IPS-18c (cell line): ENCODE results near the gene RPS6KA5.
"Not testable (repeated sequence)": the region's sequence is repeated elsewhere in the genome, so short reads cannot be mapped to it uniquely, and the experiment has no call there.

Experiments
- H3K4me3 ChIP-seq: 2 replicates; pipeline ENCODE4 v1.7.0; 2013; ENCODE audit warnings: low read depth, mild to moderate bottlenecking, low read length, moderate library complexity; ENCODE audit not compliant: insufficient read depth
- H3K9me3 ChIP-seq: one replicate; pipeline ENCODE4 v1.6.1; 2013; ENCODE audit warnings: mild to moderate bottlenecking, low read length, moderate library complexity; ENCODE audit not compliant: control insufficient read depth, insufficient read depth

Gene RPS6KA5

GRCh38 chr14:91010153-91010533 is 50.3 kb downstream of the RPS6KA5 start:
- Histone ChIP-seq H3K4me3 (no peak overlapping the region), H3K9me3 (no peaks in the 10 kb centered on the region)

- H3K4me3 ChIP-seq = no peak overlapping the region
- no peaks in the 10 kb centered on the region for H3K9me3 ChIP-seq
These were observed 50.8 kb downstream of the RPS6KA5 start for GRCh38 chr14:91009501-91010152.

GRCh38 chr14:91008759-91009409 is 51.6 kb downstream of the RPS6KA5 start:
- Histone ChIP-seq H3K9me3 (no peaks in the 10 kb centered on the region), H3K4me3 (no peak overlapping the region)

- Histone ChIP-seq H3K9me3 (no peaks in the 10 kb centered on the region), H3K4me3 (no peak overlapping the region)
These were observed 54.7 kb downstream of the RPS6KA5 start for GRCh38 chr14:91005716-91006115.

GRCh38 chr14:91004987-91005386 is 55.5 kb downstream of the RPS6KA5 start:
- Histone ChIP-seq H3K4me3 (no peak overlapping the region), H3K9me3 (no peaks in the 10 kb centered on the region)

- Histone ChIP-seq H3K4me3 (no peak overlapping the region), H3K9me3 (no peaks in the 10 kb centered on the region)
These were observed 61.1 kb downstream of the RPS6KA5 start for GRCh38 chr14:90999299-90999698.

- no peak overlapping the region for H3K4me3 ChIP-seq
- H3K9me3 ChIP-seq = no peaks in the 10 kb centered on the region
These were observed 63.5 kb downstream of the RPS6KA5 start for GRCh38 chr14:90996967-90997366.

- H3K9me3 ChIP-seq = no peaks in the 10 kb centered on the region
- H3K4me3 ChIP-seq = no peak overlapping the region
These were observed 64.7 kb downstream of the RPS6KA5 start for GRCh38 chr14:90995785-90996184.

GRCh38 chr14:90993792-90994191 is 66.6 kb downstream of the RPS6KA5 start:
- H3K4me3 ChIP-seq = no peak overlapping the region

GRCh38 chr14:90991690-90992443 is 68.6 kb downstream of the RPS6KA5 start:
- Histone ChIP-seq H3K4me3 (no peak overlapping the region), H3K9me3 (no peaks in the 10 kb centered on the region)

More at GRCh38 chr14:90993792-90994191, 66.6 kb downstream of the RPS6KA5 start:
- no peaks in the 10 kb centered on the region for H3K9me3 ChIP-seq

- Histone ChIP-seq H3K4me3 (no peak overlapping the region), H3K9me3 (no peaks in the 10 kb centered on the region)
These were observed 70.3 kb downstream of the RPS6KA5 start for GRCh38 chr14:90990141-90990540.

- H3K4me3 ChIP-seq = no peak overlapping the region
- H3K9me3 ChIP-seq = no peaks in the 10 kb centered on the region
These were observed 73.3 kb downstream of the RPS6KA5 start for GRCh38 chr14:90987140-90987539.

GRCh38 chr14:90986510-90986909 is 73.9 kb downstream of the RPS6KA5 start:
- no peaks in the 10 kb centered on the region for H3K9me3 ChIP-seq
- H3K4me3 ChIP-seq = no peak overlapping the region

GRCh38 chr14:90985601-90986242 is 74.7 kb downstream of the RPS6KA5 start:
- no peaks in the 10 kb centered on the region for H3K9me3 ChIP-seq

GRCh38 chr14:90983560-90983959 is 76.9 kb downstream of the RPS6KA5 start:
- H3K4me3 ChIP-seq = no peak overlapping the region
- H3K9me3 ChIP-seq = no peaks in the 10 kb centered on the region

More at GRCh38 chr14:90985601-90986242, 74.7 kb downstream of the RPS6KA5 start:
- no peak overlapping the region for H3K4me3 ChIP-seq

- Histone ChIP-seq H3K4me3 (no peak overlapping the region), H3K9me3 (no peaks in the 10 kb centered on the region)
These were observed 78.8 kb downstream of the RPS6KA5 start for GRCh38 chr14:90981636-90982035.

- H3K9me3 ChIP-seq, H3K4me3 ChIP-seq: not testable (repeated sequence)
These were observed 79.8 kb downstream of the RPS6KA5 start for GRCh38 chr14:90980636-90981035.

GRCh38 chr14:90979515-90979914 is 80.9 kb downstream of the RPS6KA5 start:
- Histone ChIP-seq H3K9me3 (no peaks in the 10 kb centered on the region), H3K4me3 (no peak overlapping the region)
